Naive thymus-derived CD8-positive, alpha-beta T cell (primary cell): Measurements from ENCODE around the gene ISLR. TPM values are rescaled to one million over a fixed set of nuclear protein-coding genes. Genes with fewer than 3 reads are reported as not detected.

ENCODE experiments used
- ATAC-seq, 2 donors: fragments of 150-1000 bp; cut with Tn5 transposase in 1 of 2; sonication (Bioruptor Pico), chemical (Tn5 transposase) in 1 of 2; 1 replicate in 1 of 2; 2 replicates in 1 of 2; pipeline ENCODE4 v1.10.0; 2021; ENCODE audit warnings: mild to moderate bottlenecking in 2 of 2, moderate library complexity in 2 of 2
- POLR2A ChIA-PET: fragments of 350-600 bp; sonication (Branson Sonifier 250); formaldehyde crosslinking; loops from one replicate; lab custom pipeline; 2021; ENCODE audit warnings: antibody characterized with exemption; lab: Charles Lee
- DNase-seq, 10 donors: peaks; one replicate each; pipeline versions ENCODE4 v3.0.0 to v3.0.0-alpha.2; 2020 to 2022
- H3K27ac Mint-ChIP-seq, 10 donors: one replicate each; pipeline ENCODE4 v1.8.0; 2020 to 2022; ENCODE audit warnings: mild to moderate bottlenecking in 10 of 10, mixed read lengths in 10 of 10, moderate library complexity in 4 of 10, inconsistent platforms in 1 of 10
- H3K27me3 Mint-ChIP-seq, 5 donors: one replicate each; pipeline ENCODE4 v1.8.0; 2021 to 2022; ENCODE audit warnings: mixed read lengths in 5 of 5
- H3K36me3 Mint-ChIP-seq, 3 donors: one replicate each; pipeline ENCODE4 v1.8.0; 2020 to 2022; ENCODE audit warnings: mixed read lengths in 3 of 3, mild to moderate bottlenecking in 2 of 3, inconsistent platforms in 1 of 3
- H3K4me1 Mint-ChIP-seq, 4 donors: one replicate each; pipeline ENCODE4 v1.8.0; 2021 to 2022; ENCODE audit warnings: mixed read lengths in 4 of 4
- H3K4me3 Mint-ChIP-seq, 10 donors: one replicate each; pipeline ENCODE4 v1.8.0; 2020 to 2022; ENCODE audit warnings: mild to moderate bottlenecking in 10 of 10, mixed read lengths in 10 of 10, moderate library complexity in 6 of 10, inconsistent platforms in 1 of 10
- H3K9me3 Mint-ChIP-seq, 9 donors: one replicate each; pipeline ENCODE4 v1.8.0; 2020 to 2022; ENCODE audit warnings: mixed read lengths in 9 of 9, mild to moderate bottlenecking in 3 of 9, inconsistent platforms in 1 of 9, moderate library complexity in 1 of 9
- polyA plus RNA-seq, 3 donors: library from polyadenylated mRNA; unstranded; fragments of 300-500 nt; fragmentation: Illumina TruSeq; gene quantifications; one replicate each; pipeline ENCODE4 v1.2.3, GENCODE V29; 2021
- total RNA-seq, 8 experiments: library from RNA in 2 of 8; stranded (reverse) in 2 of 8; gene quantifications; one replicate each; pipeline ENCODE4 v1.2.3 and lab custom pipeline; 2021 to 2026

Gene ISLR
- total and polyA plus RNA-seq, 5 experiments from 2014 or later: not detected

- no peak for ATAC-seq
- Mint-ChIP-seq H3K36me3 (no peaks in the 10 kb centered on the region), H3K4me3 (no peak overlapping the region), H3K4me1 (peaks cover 2 to 8% (median 5%) of the 10 kb centered on the region in 4 donors), H3K9me3 (no peaks in the 10 kb centered on the region), H3K27me3 (peaks cover 2 to 36% (median 16%) of the 10 kb centered on the region in 5 donors), H3K27ac (peak overlapping the region in 1 of 10 donors; percentile 63)
- no peak for DNase-seq
- POLR2A ChIA-PET: interaction anchor here (0.6 kb wide), 1 partner anchor 8 kb away, joined by 3 read pairs; no protein-coding TSS in a partner anchor
These were observed 44.7 kb downstream of the ISLR start for GRCh38 chr15:74217907-74218885.

DNA sequence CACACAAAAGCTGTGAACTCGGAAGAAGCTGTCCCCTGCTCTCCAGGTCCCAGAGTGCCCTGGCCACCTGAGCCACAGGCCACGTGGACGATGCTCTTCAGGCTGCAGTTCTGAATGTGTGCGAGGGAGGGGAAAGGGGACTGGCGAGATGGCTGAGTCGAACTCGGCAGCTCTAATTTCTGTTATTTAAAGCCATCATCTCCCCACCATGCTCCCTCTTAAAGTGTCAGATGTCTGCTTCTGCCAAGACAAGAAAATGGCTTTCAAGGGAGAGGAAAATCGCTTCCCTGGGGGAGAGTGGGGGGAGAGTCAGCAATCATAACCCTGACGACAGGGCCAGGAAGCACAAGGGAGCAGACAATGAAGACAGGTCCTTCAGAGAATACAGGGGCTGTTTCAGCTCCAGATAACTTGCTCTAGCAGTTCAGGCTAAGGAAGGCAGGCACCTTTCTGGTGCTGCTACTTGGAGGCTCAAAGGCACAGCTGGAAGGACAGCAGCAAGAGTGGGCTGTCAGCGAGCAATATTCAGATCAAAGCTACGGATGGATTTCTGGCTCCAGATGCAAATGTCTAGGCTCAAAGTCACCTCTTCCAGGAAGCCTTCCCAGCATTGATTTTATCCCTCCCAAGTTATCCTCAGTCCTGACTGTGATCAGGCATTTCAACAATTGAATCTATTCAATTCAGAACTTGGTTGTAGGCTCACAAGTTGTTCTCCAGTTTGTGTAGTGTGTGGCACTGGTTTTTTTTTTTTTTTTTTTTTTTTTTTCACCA, 47.2 kb downstream of the ISLR start:
- Mint-ChIP-seq H3K4me1 (peaks cover 9 to 26% (median 17%) of the 10 kb centered on the region in 4 donors), H3K4me3 (no peak overlapping the region), H3K27me3 (peaks cover 2 to 36% (median 10%) of the 10 kb centered on the region in 5 donors), H3K27ac (no peak overlapping the region), H3K9me3 (no peaks in the 10 kb centered on the region), H3K36me3 (no peaks in the 10 kb centered on the region)
- POLR2A ChIA-PET: no interaction called here
- ATAC-seq (no peak), DNase-seq (no peak)

- Mint-ChIP-seq H3K27me3 (peaks cover 2 to 35% (median 10%) of the 10 kb centered on the region in 5 donors), H3K27ac (no peak overlapping the region), H3K36me3 (no peaks in the 10 kb centered on the region), H3K4me3 (no peak overlapping the region), H3K9me3 (no peaks in the 10 kb centered on the region), H3K4me1 (peaks cover 9 to 29% (median 17%) of the 10 kb centered on the region in 4 donors)
- POLR2A ChIA-PET: no interaction called here
- DNase-seq (no peak), ATAC-seq (no peak)
These were observed 48.1 kb downstream of the ISLR start for GRCh38 chr15:74221399-74222239.

GRCh38 chr15:74222240-74223119, 49.0 kb downstream of the ISLR start:
- POLR2A ChIA-PET: interaction anchor here (0.6 kb wide), 1 partner anchor 725 kb away, joined by 4 read pairs; no protein-coding TSS in a partner anchor
- H3K9me3 Mint-ChIP-seq: no peaks in the 10 kb centered on the region
- DNase-seq (no peak), ATAC-seq (no peak)
- H3K27me3 Mint-ChIP-seq: peaks cover 2 to 27% (median 10%) of the 10 kb centered on the region in 5 donors
- H3K4me1 Mint-ChIP-seq: peaks cover 9 to 29% (median 17%) of the 10 kb centered on the region in 4 donors
- H3K36me3 Mint-ChIP-seq: no peaks in the 10 kb centered on the region
- H3K27ac Mint-ChIP-seq: peak overlapping the region in 2 of 10 donors; percentile 47 to 96
- peak overlapping the region in 1 of 10 donors; percentile 70 for H3K4me3 Mint-ChIP-seq

GRCh38 chr15:74225928-74226327, 52.4 kb downstream of the ISLR start:
- H3K4me1 Mint-ChIP-seq: peaks cover 8 to 29% (median 16%) of the 10 kb centered on the region in 4 donors
- no peak for ATAC-seq
- H3K4me3 Mint-ChIP-seq: no peak overlapping the region
- H3K9me3 Mint-ChIP-seq: no peaks in the 10 kb centered on the region
- H3K36me3 Mint-ChIP-seq: no peaks in the 10 kb centered on the region
- H3K27ac Mint-ChIP-seq: no peak overlapping the region
- H3K27me3 Mint-ChIP-seq: peaks cover 0 to 13% (median under 1%) of the 10 kb centered on the region in 5 donors
- DNase-seq: no peak
- POLR2A ChIA-PET: interaction anchor here (0.6 kb wide), 1 partner anchor 7 kb away, joined by 3 read pairs; no protein-coding TSS in a partner anchor

Other genes starting within 250 kb of the ISLR start
- gene LOXL1, start 247.2 kb upstream of the ISLR start, total RNA-seq: 1 to 10 TPM in 1 of 2 experiments, under 1 TPM in 1; 0.80 to 1.9 TPM
- gene LOXL1, start 247.2 kb upstream of the ISLR start, polyA plus RNA-seq: 1 to 10 TPM; 1.2 to 2.0 (median 1.3) TPM
- 10 to 100 TPM; 10.4 to 10.8 TPM for gene STOML1, start 181.4 kb upstream of the ISLR start, total RNA-seq
- 10 to 100 TPM in 2 of 3 donors, 1 to 10 TPM in 1; 9.6 to 15.6 (median 12.6) TPM for gene STOML1, start 181.4 kb upstream of the ISLR start, polyA plus RNA-seq
- gene PML, start 179.0 kb upstream of the ISLR start, total RNA-seq: 10 to 100 TPM; 53.1 to 57.9 TPM
- 10 to 100 TPM; 12.2 to 26.9 (median 19.7) TPM for gene PML, start 179.0 kb upstream of the ISLR start, polyA plus RNA-seq
- gene GOLGA6A, start 91.2 kb upstream of the ISLR start, total RNA-seq: under 1 TPM; 0.16 to 0.39 TPM
- under 1 TPM in 1 of 3 donors, not detected in 2; 0.05 TPM for gene GOLGA6A, start 91.2 kb upstream of the ISLR start, polyA plus RNA-seq
- not detected for gene ISLR2, start 43.1 kb upstream of the ISLR start, total RNA-seq
- not detected for gene ISLR2, start 43.1 kb upstream of the ISLR start, polyA plus RNA-seq
- gene STRA6, start 29.1 kb downstream of the ISLR start, total RNA-seq: not detected
- gene STRA6, start 29.1 kb downstream of the ISLR start, polyA plus RNA-seq: not detected
- gene CCDC33, start 62.6 kb downstream of the ISLR start, total RNA-seq: not detected
- not detected for gene CCDC33, start 62.6 kb downstream of the ISLR start, polyA plus RNA-seq
- not detected for gene CYP11A1, start 193.9 kb downstream of the ISLR start, total RNA-seq
- not detected for gene CYP11A1, start 193.9 kb downstream of the ISLR start, polyA plus RNA-seq